NB4 (cell line): ENCODE results near the gene RDM1.

ENCODE experiments used
- DNase-seq: peaks from one replicate; pipeline ENCODE4 v3.0.0; 2010; ENCODE audit warnings: low read depth
- H3K4me3 ChIP-seq: one replicate; pipeline ENCODE4 v1.5.1; 2011; ENCODE audit warnings: mild to moderate bottlenecking, low read depth, low read length, moderate library complexity
- CTCF ChIP-seq: IDR thresholded peaks from one replicate; pipeline ENCODE4 v1.5.1; 2012; ENCODE audit warnings: low read depth, low read length
- MAX ChIP-seq: IDR thresholded peaks from 2 replicates; pipeline ENCODE4 v1.6.1; 2011; ENCODE audit warnings: low read depth, low read length
- MYC ChIP-seq: IDR thresholded peaks from 2 replicates; pipeline ENCODE4 v1.6.1; 2011; ENCODE audit warnings: low read depth, low read length
- POLR2A ChIP-seq: IDR thresholded peaks from 2 replicates; pipeline ENCODE4 v1.6.1; 2011; ENCODE audit warnings: mild to moderate bottlenecking; ENCODE audit not compliant: insufficient read length; ENCODE audit errors: extremely low read depth

Gene RDM1

GRCh38 chr17:35909408-35909807 is 21.2 kb downstream of the RDM1 start:
- DNase-seq = no peak
- TF ChIP-seq MYC = no peak
- no peak for TF ChIP-seq POLR2A
- TF ChIP-seq MAX = no peak

DNA sequence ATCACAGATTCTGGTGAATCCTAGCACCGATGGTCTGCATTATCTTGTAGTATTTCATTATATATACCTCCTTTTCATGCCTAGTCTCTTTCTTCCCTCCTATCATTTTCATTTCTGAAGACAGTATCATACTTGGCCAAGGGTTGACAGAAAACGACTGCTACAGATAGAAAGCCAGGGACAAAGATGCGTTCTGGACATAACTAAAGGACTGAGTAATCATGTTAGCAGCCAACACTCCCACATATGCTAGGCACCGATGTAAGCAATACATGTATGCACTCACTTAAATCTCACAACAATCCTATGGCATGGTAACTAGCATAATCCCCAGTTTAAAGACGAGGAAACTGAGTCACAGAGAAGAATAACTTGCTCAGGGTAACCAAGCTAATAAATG is 22.9 kb downstream of the RDM1 start:
- no peak overlapping the region for H3K4me3 ChIP-seq
- TF ChIP-seq CTCF = no peak
- no peak for TF ChIP-seq MYC
- TF ChIP-seq MAX = no peak
- no peak for TF ChIP-seq POLR2A

More at GRCh38 chr17:35909408-35909807, 21.2 kb downstream of the RDM1 start:
- H3K4me3 ChIP-seq = no peak overlapping the region

GRCh38 chr17:35906926-35907637 is 23.5 kb downstream of the RDM1 start:
- no peak for TF ChIP-seq MYC
- TF ChIP-seq CTCF = no peak
- TF ChIP-seq MAX = no peak
- TF ChIP-seq POLR2A = no peak
- no peak for DNase-seq
- no peak overlapping the region for H3K4me3 ChIP-seq

More for the DNA sequence above, 22.9 kb downstream of the RDM1 start:
- no peak for DNase-seq

- H3K4me3 ChIP-seq = no peak overlapping the region
- DNase-seq = no peak
- TF ChIP-seq MAX (no peak), MYC (no peak), CTCF (no peak), POLR2A (no peak)
Observed at GRCh38 chr17:35906191-35906925, 24.2 kb downstream of the RDM1 start.

GRCh38 chr17:35903451-35903850 is 27.1 kb downstream of the RDM1 start:
- no peak for TF ChIP-seq POLR2A
- TF ChIP-seq CTCF = no peak
- TF ChIP-seq MYC = no peak
- no peak for TF ChIP-seq MAX
- no peak overlapping the region for H3K4me3 ChIP-seq
- no peak for DNase-seq

GRCh38 chr17:35901631-35902175 is 28.9 kb downstream of the RDM1 start:
- TF ChIP-seq MAX = no peak
- DNase-seq = no peak
- H3K4me3 ChIP-seq = no peak overlapping the region
